Fibroblast of skin of left biceps (primary cell): ENCODE results near the gene ODF2.
"Not testable (repeated sequence)": the region's sequence is repeated elsewhere in the genome, so short reads cannot be mapped to it uniquely, and the experiment has no call there.

ENCODE experiments used
- DNase-seq, 2 experiments: peaks; one replicate each; pipeline ENCODE4 v3.0.0-alpha.2; 2013; ENCODE audit warnings: low read depth in 2 of 2

ODF2 gene

DNA sequence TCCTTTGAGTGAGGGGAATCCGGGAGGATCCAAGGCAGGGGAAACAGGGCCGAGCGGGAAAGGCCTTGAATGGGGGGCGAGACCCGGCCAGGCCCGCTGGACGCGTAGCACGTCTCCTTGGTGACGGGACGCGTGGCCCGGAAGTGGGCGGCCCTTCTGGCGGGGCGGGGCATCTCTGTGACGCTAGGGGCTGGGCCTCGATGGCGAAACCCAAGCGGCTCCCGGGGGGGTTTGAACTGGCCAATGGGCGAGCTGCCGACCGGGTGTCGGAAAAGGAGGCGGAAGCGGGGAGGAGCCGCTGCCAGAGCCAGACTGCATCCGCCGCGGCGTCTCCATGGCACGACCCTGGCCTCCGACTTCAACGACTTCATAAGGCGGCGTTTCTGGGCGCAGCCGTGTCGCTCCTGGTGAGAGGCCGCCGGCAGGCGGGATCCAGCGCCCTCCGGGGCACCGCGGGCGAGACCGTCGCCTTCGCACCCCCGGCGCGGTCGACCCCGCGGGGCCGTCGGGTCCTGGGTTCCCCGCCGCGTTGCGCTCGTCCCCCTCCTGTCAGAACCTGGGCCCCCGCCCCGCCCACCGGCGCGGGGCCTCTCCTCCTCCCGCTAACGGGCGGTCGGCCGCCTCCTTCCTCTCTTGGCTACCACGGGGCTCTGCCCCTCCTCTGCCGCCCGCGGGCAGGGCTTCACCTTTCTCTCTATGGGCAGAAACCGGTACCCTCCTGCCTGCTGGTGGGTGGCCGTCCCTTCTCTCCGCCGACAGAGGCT, at the start of gene ODF2:
Gene ODF2 (plus strand): TSS at position 158 of the 764 bp plus-strand sequence. CDS start 86 bp downstream, at position 244.
- peak; percentile 81 to 88 for DNase-seq

DNA sequence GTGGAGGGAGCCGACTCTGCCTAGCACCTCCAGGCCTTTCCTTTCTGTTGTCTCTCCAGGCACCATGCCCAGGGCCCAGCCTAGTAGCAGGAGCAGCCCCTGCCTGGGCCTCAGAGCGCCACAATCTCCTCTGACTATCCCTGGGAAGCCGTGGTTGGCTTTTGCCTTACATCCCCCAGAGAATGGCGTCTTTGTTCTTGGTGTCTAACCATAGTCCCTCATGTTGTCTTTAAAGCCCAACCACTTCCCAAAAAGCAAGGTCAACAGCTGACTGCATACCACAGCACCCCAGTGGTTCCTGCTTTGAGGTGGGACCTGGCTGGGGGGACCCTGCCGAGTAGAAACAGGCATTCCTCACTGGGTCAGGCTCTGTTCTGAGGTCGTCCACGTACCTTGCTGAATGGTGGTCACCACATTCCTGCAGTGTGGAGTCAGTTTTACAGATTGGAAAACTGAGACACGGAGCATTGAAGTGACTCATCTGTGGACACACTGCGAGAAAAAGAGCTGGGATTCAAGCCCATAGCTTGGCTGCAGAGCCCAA, 48.9 kb upstream of the ODF2 start:
- DNase-seq, result no peak

DNA sequence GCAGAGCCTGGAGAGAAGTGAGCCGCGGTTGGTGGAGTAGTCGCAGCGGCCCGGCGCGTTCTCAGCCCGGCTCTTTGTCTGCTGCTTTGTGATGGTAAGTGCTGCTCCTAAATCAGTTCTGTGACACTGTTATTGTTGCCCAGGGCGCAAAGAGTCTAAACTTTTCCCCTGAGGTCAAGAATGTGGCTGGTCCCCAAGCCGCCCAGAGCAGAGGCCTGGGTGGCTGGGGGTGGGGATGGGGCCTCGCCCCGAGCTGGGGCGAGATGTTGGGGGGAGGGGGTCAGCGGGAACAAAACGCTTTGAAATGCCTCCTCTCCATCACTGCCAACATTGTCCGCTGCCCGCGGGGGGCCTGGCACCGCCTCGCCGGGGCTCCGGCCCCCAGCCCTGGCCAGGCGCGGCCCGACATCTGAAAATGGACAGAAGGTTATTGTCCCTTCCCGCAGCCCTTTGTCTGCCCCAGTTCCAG, 46.8 kb upstream of the ODF2 start:
- no peak for DNase-seq

DNA sequence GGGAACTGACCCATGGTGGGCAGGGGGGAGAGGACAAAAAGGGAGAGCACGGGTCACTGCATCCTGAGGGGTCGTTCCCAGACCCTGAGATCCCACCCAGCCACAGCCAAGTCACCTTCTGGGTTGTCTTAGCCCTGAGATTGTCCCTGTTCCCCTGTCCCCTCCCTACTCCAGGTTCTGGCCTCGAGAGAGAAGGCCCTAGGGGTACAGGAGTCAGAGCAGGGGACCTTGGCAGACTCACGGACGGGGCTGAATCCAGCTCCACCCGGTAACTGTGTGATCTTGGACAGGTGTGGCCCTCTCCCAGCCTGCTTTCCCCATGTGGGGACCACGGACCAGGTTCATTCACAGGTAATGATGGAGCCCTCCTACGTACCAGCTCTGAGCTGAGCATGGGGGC, 46.4 kb upstream of the ODF2 start:
- DNase-seq, result no peak

DNA sequence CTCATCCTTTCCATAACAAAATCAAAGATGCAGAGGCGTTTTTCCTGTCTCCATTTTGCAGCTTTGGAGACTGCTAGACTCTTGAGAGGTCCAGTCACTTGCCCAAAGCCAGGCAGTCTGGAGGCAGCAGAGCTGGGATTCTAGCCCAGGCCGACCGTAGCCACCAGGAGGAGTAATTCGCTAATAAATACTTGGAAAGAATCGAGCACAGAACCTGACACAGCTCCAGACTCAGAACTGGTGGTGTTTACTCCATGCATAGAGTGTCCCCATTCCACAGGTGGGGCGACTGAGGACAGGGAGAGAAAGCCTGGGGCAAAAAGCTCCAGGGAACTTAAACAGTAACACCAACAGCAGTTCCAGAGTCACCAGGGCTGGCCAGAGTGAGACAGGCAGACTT, 45.8 kb upstream of the ODF2 start:
- no peak for DNase-seq

DNA sequence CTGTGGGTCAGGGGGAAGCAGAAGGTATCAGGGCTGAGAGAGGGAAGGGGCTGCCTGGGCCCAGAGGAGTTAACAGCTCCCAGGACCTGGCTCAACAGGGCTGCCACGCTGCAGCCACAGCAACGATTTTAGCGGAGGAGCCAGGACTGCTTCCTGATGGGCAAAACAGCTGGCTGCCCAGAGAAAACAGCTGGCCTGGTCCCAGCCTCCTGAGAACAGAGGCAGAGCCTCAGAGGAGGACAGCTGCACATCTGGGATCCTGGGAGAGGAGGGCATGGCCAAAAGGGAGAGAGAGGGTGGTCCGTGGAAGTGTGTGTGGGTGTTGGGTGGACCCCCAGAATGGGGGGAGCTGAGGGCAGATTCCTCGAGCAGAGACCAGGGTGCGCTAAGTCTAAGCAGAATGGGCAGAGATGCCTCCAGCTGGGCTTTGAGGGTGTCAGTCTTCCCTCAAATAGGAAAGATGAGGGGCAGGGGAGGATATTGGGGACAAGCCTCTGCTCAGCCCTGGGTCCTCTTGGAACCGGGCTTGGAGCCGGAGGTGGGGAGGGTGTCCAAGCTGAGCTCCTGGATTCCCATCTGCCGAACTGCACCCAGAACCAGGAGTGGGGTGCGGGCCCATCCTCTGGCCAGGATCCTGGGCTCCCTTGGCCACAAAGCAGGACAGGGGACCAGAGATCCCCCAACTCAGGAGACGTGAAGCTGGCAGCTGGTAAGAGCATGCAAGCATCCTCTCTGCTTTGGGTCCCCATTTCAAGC, 44.3 kb upstream of the ODF2 start:
- no peak for DNase-seq

DNA sequence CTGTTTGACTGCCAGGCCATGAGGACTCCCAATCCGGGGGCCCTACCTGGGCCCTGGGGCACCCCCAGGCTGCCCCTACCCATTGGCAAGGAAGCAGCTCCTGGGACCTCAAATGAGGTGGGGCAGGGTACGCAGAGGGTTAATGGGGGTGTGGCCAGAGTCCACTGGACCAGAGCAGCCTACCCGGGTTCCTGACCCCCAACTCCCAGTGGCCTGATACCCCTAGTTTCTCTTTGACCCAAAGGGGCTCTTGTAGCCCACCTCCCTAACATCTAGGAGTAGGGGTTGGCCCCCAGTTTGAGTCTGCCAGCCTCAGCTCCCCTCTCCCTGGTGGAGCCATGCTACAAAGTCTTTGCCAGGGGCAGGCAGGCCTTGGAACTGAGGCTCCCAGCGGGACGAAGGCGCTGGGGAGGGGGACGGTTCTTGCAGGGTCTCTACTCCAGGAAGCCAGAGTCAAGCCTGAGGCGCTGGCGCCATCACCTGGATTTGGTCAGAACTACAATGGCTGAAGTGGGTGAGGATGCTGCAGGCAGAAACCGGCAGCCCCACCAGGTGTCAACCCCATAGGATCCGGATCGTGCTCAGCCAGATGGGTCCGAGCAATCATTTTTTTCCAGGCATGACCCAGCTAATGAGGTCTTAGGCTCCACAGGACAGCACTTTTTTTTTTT, 43.6 kb upstream of the ODF2 start:
- DNase-seq, result no peak

DNA sequence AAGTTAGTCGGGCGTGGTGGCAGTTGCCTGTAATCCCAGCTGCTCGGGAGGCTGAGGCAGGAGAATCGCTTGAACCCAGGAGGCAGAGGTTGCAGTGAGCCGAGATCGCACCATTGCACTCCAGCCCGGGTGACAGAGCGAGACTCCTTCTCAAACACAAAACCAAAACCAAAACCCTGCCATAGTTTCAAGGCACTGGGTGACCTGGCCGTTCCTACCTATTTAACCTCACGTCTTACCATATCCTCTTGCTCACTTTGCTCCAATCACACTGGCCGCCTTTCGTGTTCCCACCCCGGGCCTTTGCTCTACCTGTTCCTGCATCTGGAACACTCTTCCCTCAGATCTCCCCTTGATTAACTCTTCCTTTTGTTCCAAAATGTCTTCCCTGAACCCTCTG, 42.1 kb upstream of the ODF2 start:
- not testable (repeated sequence) for DNase-seq

DNA sequence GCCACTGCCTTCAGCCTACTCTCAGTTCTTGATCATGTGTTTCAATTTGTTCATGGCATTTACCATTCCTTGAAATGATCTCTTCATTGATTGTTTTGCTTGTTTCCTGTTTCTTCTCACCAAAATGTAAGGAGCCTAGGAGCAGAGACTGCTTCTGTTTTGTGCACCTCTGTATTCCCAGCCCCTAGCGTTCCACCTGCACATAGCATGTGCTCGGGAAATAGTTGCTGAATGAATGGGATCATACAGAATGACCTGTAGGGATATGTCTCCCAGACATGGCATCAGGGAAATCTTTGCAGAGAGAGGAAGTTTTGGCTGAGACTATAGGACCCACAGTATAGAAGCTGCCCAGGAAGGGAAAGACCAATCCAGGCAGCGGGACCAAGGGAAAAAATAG, 41.3 kb upstream of the ODF2 start:
- DNase-seq, result no peak

DNA sequence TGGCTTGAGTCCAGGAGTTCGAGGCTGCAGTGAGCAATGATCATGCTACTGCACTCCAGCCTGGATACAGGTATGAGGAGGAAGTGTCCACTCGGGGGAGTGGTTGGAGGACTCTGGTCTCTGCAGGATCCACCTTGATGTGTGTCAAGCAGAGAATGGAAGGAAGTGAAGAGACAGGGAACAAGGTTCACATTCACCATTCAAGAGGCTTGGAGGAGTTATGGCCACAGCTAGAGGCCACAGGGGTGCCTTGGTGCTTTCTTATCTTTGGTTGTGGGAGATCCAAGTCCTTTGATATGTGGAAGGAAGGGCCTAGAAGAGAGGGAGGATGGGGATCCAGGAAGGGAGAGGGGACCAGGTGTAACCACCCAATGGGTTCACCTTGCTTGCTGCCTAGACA, 40.5 kb upstream of the ODF2 start:
- DNase-seq, result no peak

DNA sequence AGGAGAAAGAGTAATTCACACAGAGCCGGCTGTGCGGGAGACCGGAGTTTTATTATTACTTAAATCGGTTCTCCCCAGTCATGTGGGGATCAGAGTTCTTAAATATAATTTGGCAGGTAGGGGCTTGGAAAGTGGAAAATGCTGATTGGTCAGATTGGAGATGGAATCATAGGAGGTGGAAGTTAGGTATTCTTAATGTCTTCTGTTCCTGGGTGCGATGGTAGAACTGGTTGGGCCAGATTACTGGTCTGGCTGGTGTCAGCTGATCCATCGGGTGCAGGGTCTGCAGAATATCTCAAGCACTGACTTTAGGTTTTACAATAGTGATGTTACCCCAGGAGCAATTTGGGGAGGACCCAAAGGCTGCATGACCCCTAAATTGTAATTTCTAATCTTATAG, 39.8 kb upstream of the ODF2 start:
- no peak for DNase-seq

DNA sequence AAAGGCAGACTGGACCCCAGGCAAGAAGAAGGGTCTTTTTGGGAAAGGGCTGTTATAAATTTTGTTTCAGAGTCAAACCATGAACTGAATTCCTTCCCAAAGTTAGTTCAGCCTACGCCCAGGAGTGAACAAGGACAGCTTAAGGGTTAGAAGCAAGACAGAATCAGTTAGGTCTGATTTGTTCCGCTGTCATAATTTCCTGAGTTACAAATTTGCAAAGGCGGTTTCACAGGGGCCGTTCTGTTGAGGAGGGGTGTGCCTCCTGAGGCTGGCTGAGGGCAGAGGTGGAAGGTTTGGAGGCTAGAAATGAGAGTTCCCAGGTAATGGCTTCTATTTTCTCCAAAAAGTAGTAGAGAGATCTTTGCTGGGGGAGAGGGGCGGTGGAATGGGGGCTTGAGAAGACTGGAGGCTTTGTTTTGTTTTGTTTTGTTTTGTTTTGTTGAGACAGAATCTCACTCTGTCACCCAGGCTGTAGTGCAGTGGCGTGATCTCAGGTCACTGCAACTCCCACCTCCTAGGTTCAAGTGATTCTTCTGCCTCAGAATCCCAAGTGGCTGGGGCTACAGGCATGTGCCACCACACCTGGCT, 39.3 kb upstream of the ODF2 start:
- DNase-seq, result no peak

DNA sequence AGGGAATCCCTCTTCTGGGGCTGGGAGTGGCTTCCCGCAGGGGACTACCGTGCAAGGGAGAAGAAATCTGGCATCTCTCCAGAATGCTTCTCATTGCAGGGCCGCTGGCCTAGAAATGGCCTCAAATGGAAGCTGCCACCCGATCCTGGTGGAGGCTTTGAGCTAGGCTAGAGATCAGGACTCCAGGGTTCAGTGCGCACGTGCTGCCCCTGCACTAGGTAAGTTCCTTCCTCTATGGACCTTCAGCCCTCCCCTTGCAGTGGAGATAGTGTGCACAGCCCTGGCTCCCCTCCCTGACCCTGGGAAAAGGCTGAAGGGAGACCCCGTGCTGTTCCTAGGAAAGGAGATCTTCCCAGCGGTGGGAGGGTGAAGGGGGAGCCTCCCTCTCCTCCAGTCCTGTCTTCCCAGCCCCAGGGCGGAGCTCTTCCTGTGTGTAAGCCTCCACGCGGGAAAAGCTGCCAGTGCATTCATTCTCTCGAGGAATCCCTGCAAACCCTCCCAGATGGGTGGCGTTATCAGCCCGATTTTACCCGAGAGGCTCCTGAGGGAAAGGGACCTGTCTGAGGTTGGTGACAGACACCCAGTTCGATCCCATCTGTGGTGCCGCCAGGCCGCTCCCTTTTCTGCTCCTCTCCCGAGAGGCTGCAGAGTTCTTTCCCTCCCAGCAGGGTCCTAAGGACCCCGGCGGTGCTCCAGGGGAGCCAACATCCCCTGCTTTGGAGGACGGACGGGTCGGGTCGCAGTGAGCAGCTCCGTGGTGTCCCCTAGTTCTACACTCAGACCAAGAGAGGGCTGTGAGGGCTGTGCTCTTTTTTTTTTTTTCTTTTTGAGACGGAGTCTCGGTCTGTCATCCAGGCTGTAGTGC, 36.5 kb upstream of the ODF2 start:
- DNase-seq, result no peak

DNA sequence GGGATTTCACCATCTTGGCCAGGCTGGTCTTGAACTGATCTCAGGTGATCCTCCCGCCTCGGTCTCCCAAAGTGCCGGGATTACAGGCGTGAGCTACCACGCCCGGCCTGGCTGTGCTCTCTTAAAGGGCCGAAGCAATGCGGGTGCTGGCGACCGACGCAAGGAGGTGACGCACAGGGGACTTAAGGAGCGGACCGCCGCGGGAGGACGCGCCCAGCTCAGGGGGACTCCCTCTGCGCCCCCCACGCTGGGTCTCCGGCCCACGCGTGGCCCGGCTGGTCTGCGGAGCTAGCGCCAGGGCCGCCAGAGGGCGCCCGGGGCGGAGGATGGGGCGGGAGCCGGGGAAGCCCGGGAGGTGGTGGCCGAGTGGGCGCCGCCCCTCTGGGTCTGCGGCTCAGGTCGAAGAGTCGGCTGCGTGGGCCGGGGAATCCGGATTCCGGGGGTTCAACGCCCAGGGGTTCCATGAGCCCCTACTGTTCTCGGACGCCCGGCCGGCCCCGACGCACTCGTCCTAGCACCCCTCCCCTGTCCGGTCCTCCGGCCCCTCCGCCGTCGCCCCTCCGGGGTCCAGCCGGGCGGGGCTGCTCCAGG, 35.7 kb upstream of the ODF2 start:
- DNase-seq, result no peak

DNA sequence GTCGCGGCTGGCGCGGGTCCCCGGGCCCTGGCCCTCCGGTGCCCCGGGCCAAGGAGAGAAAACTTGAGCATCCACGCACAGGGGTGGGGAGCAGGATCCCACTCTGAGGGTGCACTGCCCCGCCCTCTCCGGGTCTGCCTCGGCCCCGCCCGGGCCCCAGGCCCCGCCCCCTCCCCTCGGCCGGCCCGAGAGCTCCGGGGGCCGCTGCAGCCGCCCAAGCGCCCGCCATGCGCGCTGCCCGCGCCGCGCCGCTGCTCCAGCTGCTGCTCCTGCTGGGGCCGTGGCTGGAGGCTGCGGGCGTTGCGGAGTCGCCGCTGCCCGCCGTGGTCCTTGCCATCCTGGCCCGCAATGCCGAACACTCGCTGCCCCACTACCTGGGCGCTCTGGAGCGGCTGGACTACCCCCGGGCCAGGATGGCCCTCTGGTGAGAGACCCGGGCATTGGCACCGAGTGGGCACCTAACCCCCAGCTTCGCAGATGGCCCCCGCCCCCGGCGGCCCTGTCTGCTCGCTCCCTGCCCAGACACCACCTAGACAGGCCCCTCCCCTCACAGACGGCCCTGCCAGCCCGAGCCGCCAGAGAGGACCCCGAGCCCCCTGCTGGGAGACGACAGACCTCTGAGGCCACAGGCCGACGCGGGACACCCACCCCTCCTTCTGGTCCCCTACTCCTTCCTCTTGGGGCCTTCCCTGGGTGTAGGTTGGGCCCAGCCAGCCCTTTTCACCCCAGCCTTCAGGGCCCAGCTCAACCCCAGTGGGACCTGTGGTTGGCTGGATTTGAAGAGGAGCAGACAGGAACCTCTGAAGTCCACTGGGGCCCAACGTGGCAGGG, 34.9 kb upstream of the ODF2 start, which contains the start of gene CERCAM:
Gene CERCAM (plus strand): TSS at position 207 of the 831 bp plus-strand sequence. CDS start 21 bp downstream, at position 228.
- DNase-seq, result no peak

DNA sequence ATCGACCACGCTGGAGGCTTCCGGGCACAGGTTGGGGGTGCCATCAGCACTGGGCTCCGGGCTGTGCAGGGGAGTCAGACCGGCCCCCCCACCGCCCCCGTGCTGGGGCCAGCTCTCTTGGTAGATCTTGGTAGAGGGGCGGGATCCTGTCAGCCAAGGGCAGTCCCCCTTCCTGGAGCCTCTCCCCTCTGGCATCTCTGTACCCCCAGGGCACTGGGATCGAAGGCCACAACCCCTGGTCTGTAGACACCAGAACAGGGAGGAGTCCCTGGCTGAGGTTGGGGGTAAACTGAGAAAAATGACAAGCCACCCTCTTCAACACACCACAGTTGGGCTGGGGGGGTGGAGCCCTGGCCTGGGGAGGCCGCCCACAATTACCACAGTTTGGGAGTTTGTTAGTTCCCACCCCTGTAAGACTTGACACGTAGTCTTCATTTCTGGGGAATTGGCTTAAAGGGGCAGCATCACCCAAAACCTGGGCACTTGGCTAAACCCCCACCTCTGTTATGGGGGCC, 34.3 kb upstream of the ODF2 start:
- DNase-seq, result no peak

DNA sequence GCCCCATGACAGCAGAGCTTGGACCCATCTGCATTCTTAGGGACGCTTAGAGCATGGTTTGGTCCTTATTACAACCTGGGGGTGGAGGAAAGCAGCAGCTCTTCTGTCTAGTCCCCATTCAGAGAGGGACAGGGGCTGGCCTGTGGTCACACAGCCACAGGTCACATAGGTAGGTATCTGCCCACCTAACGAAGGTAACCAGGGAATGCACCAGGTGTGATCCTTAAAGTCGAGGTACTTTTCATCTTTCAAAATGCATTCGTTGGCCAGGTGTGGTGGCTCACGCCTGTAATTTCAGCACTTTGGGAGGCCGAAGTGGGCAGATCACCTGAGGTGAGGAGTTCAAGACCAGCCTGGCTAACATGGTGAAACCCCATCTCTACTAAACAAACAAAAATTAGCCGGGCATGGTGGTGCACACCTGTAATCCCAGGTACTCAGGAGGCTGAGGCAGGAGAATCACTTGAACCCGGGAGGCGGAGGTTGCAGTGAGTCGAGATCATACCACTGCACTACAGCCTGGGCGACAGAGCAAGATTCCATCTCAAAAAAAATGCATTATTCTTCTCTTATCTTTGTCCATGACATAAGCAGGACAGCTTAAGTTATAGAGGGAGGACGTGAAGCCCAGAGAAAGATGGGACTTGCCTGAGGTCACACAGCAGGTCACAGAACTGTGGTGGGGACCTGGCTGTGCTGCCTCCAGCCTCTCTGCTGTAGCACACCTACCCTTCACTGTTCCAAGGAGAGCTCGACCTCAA, 33.6 kb upstream of the ODF2 start:
- not testable (repeated sequence) for DNase-seq

DNA sequence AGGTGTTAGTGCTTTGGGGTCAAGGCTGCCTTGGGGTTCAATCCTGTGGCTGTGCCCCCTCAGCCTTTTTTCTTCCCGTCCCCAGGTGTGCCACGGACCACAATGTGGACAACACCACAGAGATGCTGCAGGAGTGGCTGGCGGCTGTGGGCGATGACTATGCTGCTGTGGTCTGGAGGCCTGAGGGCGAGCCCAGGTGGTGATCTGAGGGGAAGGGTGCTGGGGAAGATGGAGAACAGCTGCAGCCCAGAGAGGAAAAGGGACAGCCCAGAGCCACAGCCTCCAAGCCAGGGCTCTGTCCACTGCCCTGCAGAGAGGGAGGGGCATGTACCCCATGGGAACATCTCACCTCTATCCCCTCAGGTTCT, 33.0 kb upstream of the ODF2 start:
- no peak for DNase-seq

DNA sequence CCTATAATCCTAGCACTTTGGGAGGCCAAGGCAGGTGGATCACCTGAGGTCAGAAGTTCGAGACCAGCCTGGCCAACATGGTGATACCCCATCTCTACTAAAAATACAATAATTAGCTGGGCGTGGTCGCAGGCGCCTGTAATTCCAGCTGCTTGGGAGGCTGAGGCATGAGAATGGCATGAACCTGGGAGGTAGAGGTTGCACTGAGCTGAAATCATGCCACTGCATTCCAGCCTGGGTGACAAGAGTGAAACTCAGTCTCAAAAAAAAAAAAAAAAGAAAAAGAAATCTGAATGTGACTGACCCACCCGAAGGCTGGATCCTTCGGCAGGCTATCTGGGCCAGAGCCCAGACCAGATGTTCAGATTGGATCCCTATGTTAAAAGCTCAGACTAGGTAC, 32.5 kb upstream of the ODF2 start:
- not testable (repeated sequence) for DNase-seq
